HL-60 (cell line): ENCODE measurements around the gene CHD2.

Experiments used
- GABPA ChIP-seq: IDR thresholded peaks from 2 replicates; pipeline ENCODE4 v1.6.1; 2012; ENCODE audit warnings: low read depth
- POLR2AphosphoS5 ChIP-seq: IDR thresholded peaks from 2 replicates; pipeline ENCODE4 v1.6.1; 2012; ENCODE audit warnings: low read depth
- TF ChIP-seq, protein P1 (sequence below): IDR thresholded peaks from one replicate; pipeline ENCODE4 v1.5.1; 2011; ENCODE audit warnings: low read length, control low read depth, inconsistent platforms; ENCODE audit not compliant: insufficient read depth
- TF ChIP-seq, protein P2 (sequence below): IDR thresholded peaks from 2 replicates; pipeline ENCODE4 v1.6.1; 2012; ENCODE audit warnings: low read depth; ENCODE audit not compliant: insufficient replicate concordance

GRCh38 chr15:93068581-93069199, 168.6 kb downstream of the CHD2 start:
- TF ChIP-seq, protein P1, sequence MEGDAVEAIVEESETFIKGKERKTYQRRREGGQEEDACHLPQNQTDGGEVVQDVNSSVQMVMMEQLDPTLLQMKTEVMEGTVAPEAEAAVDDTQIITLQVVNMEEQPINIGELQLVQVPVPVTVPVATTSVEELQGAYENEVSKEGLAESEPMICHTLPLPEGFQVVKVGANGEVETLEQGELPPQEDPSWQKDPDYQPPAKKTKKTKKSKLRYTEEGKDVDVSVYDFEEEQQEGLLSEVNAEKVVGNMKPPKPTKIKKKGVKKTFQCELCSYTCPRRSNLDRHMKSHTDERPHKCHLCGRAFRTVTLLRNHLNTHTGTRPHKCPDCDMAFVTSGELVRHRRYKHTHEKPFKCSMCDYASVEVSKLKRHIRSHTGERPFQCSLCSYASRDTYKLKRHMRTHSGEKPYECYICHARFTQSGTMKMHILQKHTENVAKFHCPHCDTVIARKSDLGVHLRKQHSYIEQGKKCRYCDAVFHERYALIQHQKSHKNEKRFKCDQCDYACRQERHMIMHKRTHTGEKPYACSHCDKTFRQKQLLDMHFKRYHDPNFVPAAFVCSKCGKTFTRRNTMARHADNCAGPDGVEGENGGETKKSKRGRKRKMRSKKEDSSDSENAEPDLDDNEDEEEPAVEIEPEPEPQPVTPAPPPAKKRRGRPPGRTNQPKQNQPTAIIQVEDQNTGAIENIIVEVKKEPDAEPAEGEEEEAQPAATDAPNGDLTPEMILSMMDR, result no peak
- TF ChIP-seq GABPA (no peak), POLR2AphosphoS5 (no peak)
- TF ChIP-seq, protein P2, sequence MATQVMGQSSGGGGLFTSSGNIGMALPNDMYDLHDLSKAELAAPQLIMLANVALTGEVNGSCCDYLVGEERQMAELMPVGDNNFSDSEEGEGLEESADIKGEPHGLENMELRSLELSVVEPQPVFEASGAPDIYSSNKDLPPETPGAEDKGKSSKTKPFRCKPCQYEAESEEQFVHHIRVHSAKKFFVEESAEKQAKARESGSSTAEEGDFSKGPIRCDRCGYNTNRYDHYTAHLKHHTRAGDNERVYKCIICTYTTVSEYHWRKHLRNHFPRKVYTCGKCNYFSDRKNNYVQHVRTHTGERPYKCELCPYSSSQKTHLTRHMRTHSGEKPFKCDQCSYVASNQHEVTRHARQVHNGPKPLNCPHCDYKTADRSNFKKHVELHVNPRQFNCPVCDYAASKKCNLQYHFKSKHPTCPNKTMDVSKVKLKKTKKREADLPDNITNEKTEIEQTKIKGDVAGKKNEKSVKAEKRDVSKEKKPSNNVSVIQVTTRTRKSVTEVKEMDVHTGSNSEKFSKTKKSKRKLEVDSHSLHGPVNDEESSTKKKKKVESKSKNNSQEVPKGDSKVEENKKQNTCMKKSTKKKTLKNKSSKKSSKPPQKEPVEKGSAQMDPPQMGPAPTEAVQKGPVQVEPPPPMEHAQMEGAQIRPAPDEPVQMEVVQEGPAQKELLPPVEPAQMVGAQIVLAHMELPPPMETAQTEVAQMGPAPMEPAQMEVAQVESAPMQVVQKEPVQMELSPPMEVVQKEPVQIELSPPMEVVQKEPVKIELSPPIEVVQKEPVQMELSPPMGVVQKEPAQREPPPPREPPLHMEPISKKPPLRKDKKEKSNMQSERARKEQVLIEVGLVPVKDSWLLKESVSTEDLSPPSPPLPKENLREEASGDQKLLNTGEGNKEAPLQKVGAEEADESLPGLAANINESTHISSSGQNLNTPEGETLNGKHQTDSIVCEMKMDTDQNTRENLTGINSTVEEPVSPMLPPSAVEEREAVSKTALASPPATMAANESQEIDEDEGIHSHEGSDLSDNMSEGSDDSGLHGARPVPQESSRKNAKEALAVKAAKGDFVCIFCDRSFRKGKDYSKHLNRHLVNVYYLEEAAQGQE, result no peak
